HUES48 (cell line): ENCODE measurements around the gene C1orf21.

Experiments
- H3K27ac ChIP-seq: one replicate; pipeline ENCODE4 v1.7.0; 2013; ENCODE audit warnings: low read depth, low read length, inconsistent platforms
- H3K27me3 ChIP-seq: 2 replicates; pipeline ENCODE4 v1.6.1; 2013; ENCODE audit warnings: mild to moderate bottlenecking, low read length; ENCODE audit not compliant: control insufficient read depth, insufficient read depth
- H3K36me3 ChIP-seq: 2 replicates; pipeline ENCODE4 v1.6.1; 2013; ENCODE audit warnings: low read length; ENCODE audit not compliant: control insufficient read depth, insufficient read depth
- H3K4me1 ChIP-seq: 2 replicates; pipeline ENCODE4 v1.6.1; 2013; ENCODE audit warnings: mild to moderate bottlenecking, low read length; ENCODE audit not compliant: control insufficient read depth, insufficient read depth
- H3K4me3 ChIP-seq: 2 replicates; pipeline ENCODE4 v1.5.1; 2013; ENCODE audit warnings: mild to moderate bottlenecking, low read depth, low read length
- H3K9ac ChIP-seq: 2 replicates; pipeline ENCODE4 v1.6.1; 2013; ENCODE audit warnings: mild to moderate bottlenecking, low read depth, low read length, moderate library complexity
- H3K9me3 ChIP-seq: 2 replicates; pipeline ENCODE4 v1.6.1; 2013; ENCODE audit warnings: low read length; ENCODE audit not compliant: control insufficient read depth, insufficient read depth

Gene C1orf21

GRCh38 chr1:184639205-184639604 is 252.4 kb downstream of the C1orf21 start:
- Histone ChIP-seq H3K27me3 (no peaks in the 10 kb centered on the region), H3K4me1 (no peaks in the 10 kb centered on the region), H3K36me3 (no peaks in the 10 kb centered on the region), H3K4me3 (no peak overlapping the region), H3K27ac (no peak overlapping the region), H3K9ac (no peak overlapping the region), H3K9me3 (no peaks in the 10 kb centered on the region)

GRCh38 chr1:184640505-184640904 is 253.7 kb downstream of the C1orf21 start:
- no peak overlapping the region for H3K27ac ChIP-seq
- no peaks in the 10 kb centered on the region for H3K9me3 ChIP-seq
- H3K27me3 ChIP-seq, result no peaks in the 10 kb centered on the region
- no peak overlapping the region for H3K9ac ChIP-seq
- no peaks in the 10 kb centered on the region for H3K36me3 ChIP-seq
- no peaks in the 10 kb centered on the region for H3K4me1 ChIP-seq
- no peak overlapping the region for H3K4me3 ChIP-seq

GRCh38 chr1:184641894-184642293 is 255.1 kb downstream of the C1orf21 start:
- Histone ChIP-seq H3K27ac (no peak overlapping the region), H3K4me3 (no peak overlapping the region), H3K27me3 (no peaks in the 10 kb centered on the region), H3K36me3 (no peaks in the 10 kb centered on the region), H3K4me1 (no peaks in the 10 kb centered on the region), H3K9me3 (no peaks in the 10 kb centered on the region), H3K9ac (no peak overlapping the region)

- no peak overlapping the region for H3K4me3 ChIP-seq
- H3K36me3 ChIP-seq, result no peaks in the 10 kb centered on the region
- no peaks in the 10 kb centered on the region for H3K27me3 ChIP-seq
- no peaks in the 10 kb centered on the region for H3K4me1 ChIP-seq
- no peaks in the 10 kb centered on the region for H3K9me3 ChIP-seq
- H3K27ac ChIP-seq, result no peak overlapping the region
- H3K9ac ChIP-seq, result no peak overlapping the region
Observed at GRCh38 chr1:184643661-184644060, 256.8 kb downstream of the C1orf21 start.

GRCh38 chr1:184644771-184645170 is 257.9 kb downstream of the C1orf21 start:
- Histone ChIP-seq H3K9me3 (no peaks in the 10 kb centered on the region), H3K9ac (no peak overlapping the region), H3K4me3 (no peak overlapping the region), H3K27me3 (no peaks in the 10 kb centered on the region), H3K4me1 (no peaks in the 10 kb centered on the region), H3K27ac (no peak overlapping the region), H3K36me3 (no peaks in the 10 kb centered on the region)

- no peak overlapping the region for H3K9ac ChIP-seq
- H3K4me1 ChIP-seq, result no peaks in the 10 kb centered on the region
- H3K9me3 ChIP-seq, result no peaks in the 10 kb centered on the region
- H3K27ac ChIP-seq, result no peak overlapping the region
- H3K4me3 ChIP-seq, result no peak overlapping the region
- H3K27me3 ChIP-seq, result no peaks in the 10 kb centered on the region
- no peaks in the 10 kb centered on the region for H3K36me3 ChIP-seq
Observed at GRCh38 chr1:184646178-184646701, 259.4 kb downstream of the C1orf21 start.

- no peak overlapping the region for H3K4me3 ChIP-seq
- no peaks in the 10 kb centered on the region for H3K4me1 ChIP-seq
- H3K27me3 ChIP-seq, result no peaks in the 10 kb centered on the region
- no peaks in the 10 kb centered on the region for H3K9me3 ChIP-seq
- no peak overlapping the region for H3K9ac ChIP-seq
- no peaks in the 10 kb centered on the region for H3K36me3 ChIP-seq
- H3K27ac ChIP-seq, result no peak overlapping the region
Observed at GRCh38 chr1:184646824-184647223, 260.0 kb downstream of the C1orf21 start.

GRCh38 chr1:184647471-184647870 is 260.6 kb downstream of the C1orf21 start:
- H3K4me1 ChIP-seq, result no peaks in the 10 kb centered on the region
- no peak overlapping the region for H3K4me3 ChIP-seq
- H3K9me3 ChIP-seq, result no peaks in the 10 kb centered on the region
- no peaks in the 10 kb centered on the region for H3K36me3 ChIP-seq
- no peak overlapping the region for H3K27ac ChIP-seq
- H3K27me3 ChIP-seq, result no peaks in the 10 kb centered on the region
- no peak overlapping the region for H3K9ac ChIP-seq

GRCh38 chr1:184648160-184648855 is 261.5 kb downstream of the C1orf21 start:
- no peaks in the 10 kb centered on the region for H3K9me3 ChIP-seq
- no peak overlapping the region for H3K27ac ChIP-seq
- H3K27me3 ChIP-seq, result no peaks in the 10 kb centered on the region
- no peak overlapping the region for H3K9ac ChIP-seq
- no peak overlapping the region for H3K4me3 ChIP-seq
- no peaks in the 10 kb centered on the region for H3K4me1 ChIP-seq
- H3K36me3 ChIP-seq, result no peaks in the 10 kb centered on the region

GRCh38 chr1:184648856-184649201 is 262.0 kb downstream of the C1orf21 start:
- Histone ChIP-seq H3K4me1 (no peaks in the 10 kb centered on the region), H3K36me3 (no peaks in the 10 kb centered on the region), H3K27me3 (no peaks in the 10 kb centered on the region), H3K4me3 (no peak overlapping the region), H3K9ac (no peak overlapping the region), H3K27ac (no peak overlapping the region), H3K9me3 (no peaks in the 10 kb centered on the region)

GRCh38 chr1:184649451-184649888 is 262.6 kb downstream of the C1orf21 start:
- Histone ChIP-seq H3K27ac (no peak overlapping the region), H3K9ac (no peak overlapping the region), H3K27me3 (no peaks in the 10 kb centered on the region), H3K9me3 (no peaks in the 10 kb centered on the region), H3K4me3 (no peak overlapping the region), H3K4me1 (no peaks in the 10 kb centered on the region), H3K36me3 (no peaks in the 10 kb centered on the region)
